ENCODE measurements around the gene XYLT1. TPM values are rescaled to one million over a fixed set of nuclear protein-coding genes. Genes with fewer than 3 reads are reported as not detected.

Gene XYLT1
- total RNA-seq, 1 donor from 2014 or later: 16.4 TPM

DNA sequence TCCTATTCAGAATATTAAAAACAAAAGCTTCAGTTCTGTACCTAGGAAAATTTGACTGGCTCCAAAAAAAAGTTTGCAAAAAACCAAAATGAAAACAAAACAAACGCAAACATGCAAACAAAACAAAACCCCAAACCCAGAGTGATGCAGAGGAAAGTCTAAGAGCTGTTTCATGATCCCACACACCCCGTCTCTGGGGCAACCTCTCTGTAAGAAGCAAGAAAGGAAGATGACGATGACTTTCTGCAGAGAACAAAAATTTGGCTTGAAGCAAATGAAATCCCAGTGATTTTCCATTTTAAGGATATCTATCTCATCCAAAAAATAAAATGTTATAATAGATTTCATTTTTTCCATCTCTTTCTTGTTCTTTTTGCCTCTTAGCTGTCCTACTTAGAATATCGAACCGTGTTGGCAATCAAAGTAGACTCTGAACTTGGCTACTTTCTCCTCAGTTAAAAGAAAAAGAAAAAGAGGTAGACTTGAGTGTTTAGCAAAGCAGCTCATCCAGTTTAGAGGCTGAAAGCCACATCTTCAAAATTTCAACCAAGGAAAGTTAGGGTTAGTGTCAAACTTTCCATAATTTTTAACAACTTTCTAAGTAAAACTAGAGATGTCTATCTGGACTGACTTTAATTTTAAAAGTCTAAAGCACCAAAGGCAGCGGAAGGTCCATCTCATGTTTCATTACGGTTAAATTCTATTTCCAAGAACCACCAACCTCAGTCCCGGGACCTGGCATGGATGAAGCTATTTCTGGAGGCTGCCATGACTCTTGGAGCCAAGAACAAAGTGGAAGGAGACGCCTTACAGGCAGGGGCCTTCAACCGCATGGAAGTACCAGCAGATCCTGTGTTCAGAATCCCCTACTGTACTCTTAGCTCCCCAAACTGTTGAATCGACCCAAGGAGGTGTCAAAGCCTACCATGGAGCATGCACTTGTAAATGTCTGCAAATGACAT lies 180.8 kb downstream of the XYLT1 start:
- H3K4me1 Mint-ChIP-seq (ENCODE audit: low read depth): peaks cover 14% of the 10 kb centered on the region
- no peaks in the 10 kb centered on the region for H3K9me3 Mint-ChIP-seq
- DNase-seq (ENCODE audit: low spot score): no peak
- intact Hi-C loops (cut with micrococcal nuclease): loop anchor here (1.0 kb wide), 1 partner anchor 17 kb away; no protein-coding TSS in a partner anchor
- no peaks in the 10 kb centered on the region for H3K27me3 Mint-ChIP-seq (ENCODE audit: insufficient read depth)
- peak overlapping the region; percentile 77 for H3K27ac Mint-ChIP-seq
- peak overlapping the region; percentile 49 for H3K4me3 Mint-ChIP-seq
- H3K36me3 Mint-ChIP-seq (ENCODE audit: low read depth): peaks cover 7% of the 10 kb centered on the region

- peaks cover 7% of the 10 kb centered on the region for H3K36me3 Mint-ChIP-seq (ENCODE audit: low read depth)
- no peaks in the 10 kb centered on the region for H3K27me3 Mint-ChIP-seq (ENCODE audit: insufficient read depth)
- intact Hi-C loops (cut with micrococcal nuclease): loop anchor here (1.0 kb wide), 1 partner anchor 16 kb away; no protein-coding TSS in a partner anchor
- DNase-seq (ENCODE audit: low spot score): no peak
- peaks cover 13% of the 10 kb centered on the region for H3K4me1 Mint-ChIP-seq (ENCODE audit: low read depth)
- H3K9me3 Mint-ChIP-seq: no peaks in the 10 kb centered on the region
- peak overlapping the region; percentile 77 for H3K27ac Mint-ChIP-seq
- H3K4me3 Mint-ChIP-seq: no peak overlapping the region
These were observed 181.7 kb downstream of the XYLT1 start for GRCh38 chr16:17289050-17289449.

DNA sequence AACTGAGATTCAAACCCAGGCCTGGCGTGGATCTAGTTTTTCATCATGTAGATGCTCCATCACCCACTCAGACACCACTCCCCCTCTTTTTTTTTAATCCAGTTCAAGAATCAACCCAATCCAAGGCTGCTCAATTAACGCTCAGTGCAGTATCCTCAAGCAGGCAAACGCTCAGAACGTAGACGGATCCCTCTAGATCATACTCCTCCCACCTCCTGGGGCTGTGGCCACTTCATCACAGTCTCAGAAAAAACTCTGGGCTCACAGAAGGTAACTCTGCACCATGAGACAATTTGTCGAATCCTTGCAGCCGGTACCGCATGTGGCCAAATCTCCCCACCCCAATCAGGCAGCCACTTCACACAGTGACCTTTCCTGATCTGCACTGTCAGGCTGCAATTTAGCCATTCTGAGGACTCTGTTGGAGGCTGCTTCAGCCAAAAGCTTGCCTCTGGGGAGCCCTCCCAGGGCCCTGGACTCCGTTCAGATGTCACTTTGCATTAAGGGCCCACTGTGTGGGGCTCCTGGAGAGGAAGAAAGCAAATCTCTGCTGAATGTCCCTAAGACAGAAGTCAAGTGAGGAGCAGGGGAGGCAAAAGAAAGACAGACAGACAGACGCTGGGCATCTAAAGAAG lies 183.5 kb downstream of the XYLT1 start:
- Mint-ChIP-seq H3K9me3 (no peaks in the 10 kb centered on the region), H3K4me1 (ENCODE audit: low read depth) (peaks cover 13% of the 10 kb centered on the region), H3K36me3 (ENCODE audit: low read depth) (peaks cover 6% of the 10 kb centered on the region), H3K27me3 (ENCODE audit: insufficient read depth) (no peaks in the 10 kb centered on the region), H3K27ac (no peak overlapping the region), H3K4me3 (no peak overlapping the region)
- no peak for DNase-seq (ENCODE audit: low spot score)
- intact Hi-C loops (cut with micrococcal nuclease): no loop called here

- peaks cover 13% of the 10 kb centered on the region for H3K4me1 Mint-ChIP-seq (ENCODE audit: low read depth)
- H3K36me3 Mint-ChIP-seq (ENCODE audit: low read depth): peaks cover 5% of the 10 kb centered on the region
- intact Hi-C loops (cut with micrococcal nuclease): no loop called here
- no peak for DNase-seq (ENCODE audit: low spot score)
- no peak overlapping the region for H3K4me3 Mint-ChIP-seq
- no peaks in the 10 kb centered on the region for H3K9me3 Mint-ChIP-seq
- no peaks in the 10 kb centered on the region for H3K27me3 Mint-ChIP-seq (ENCODE audit: insufficient read depth)
- no peak overlapping the region for H3K27ac Mint-ChIP-seq
These were observed 184.3 kb downstream of the XYLT1 start for GRCh38 chr16:17286443-17286842.

- no peaks in the 10 kb centered on the region for H3K27me3 Mint-ChIP-seq (ENCODE audit: insufficient read depth)
- H3K9me3 Mint-ChIP-seq: no peaks in the 10 kb centered on the region
- no peaks in the 10 kb centered on the region for H3K36me3 Mint-ChIP-seq (ENCODE audit: low read depth)
- intact Hi-C loops (cut with micrococcal nuclease): no loop called here
- DNase-seq (ENCODE audit: low spot score): no peak
- H3K4me3 Mint-ChIP-seq: no peak overlapping the region
- no peak overlapping the region for H3K27ac Mint-ChIP-seq
- H3K4me1 Mint-ChIP-seq (ENCODE audit: low read depth): peaks cover 10% of the 10 kb centered on the region
These were observed 187.7 kb downstream of the XYLT1 start for GRCh38 chr16:17283016-17283415.

DNA sequence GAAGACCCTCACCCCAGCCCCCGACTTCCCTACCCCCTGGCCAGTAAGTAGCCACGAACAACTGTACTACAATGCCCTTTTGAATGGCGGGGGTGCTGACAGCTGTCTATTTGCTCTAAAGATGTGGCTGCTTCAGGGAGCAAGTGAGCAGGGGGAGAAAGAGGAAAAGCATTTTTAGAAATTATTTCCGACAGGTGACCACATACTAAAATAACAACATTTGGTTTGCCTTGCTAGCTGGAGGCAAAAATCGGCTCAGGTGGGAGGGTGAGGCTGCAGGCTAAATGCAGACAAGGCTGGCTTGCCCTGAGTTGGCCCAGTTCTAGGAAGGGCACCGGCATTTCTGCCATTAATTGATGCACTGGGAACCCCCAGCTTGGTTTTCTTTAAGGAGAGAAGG lies 188.5 kb downstream of the XYLT1 start:
- Mint-ChIP-seq H3K27ac (no peak overlapping the region), H3K4me3 (no peak overlapping the region), H3K36me3 (ENCODE audit: low read depth) (no peaks in the 10 kb centered on the region), H3K9me3 (no peaks in the 10 kb centered on the region), H3K4me1 (ENCODE audit: low read depth) (peaks cover 10% of the 10 kb centered on the region), H3K27me3 (ENCODE audit: insufficient read depth) (no peaks in the 10 kb centered on the region)
- intact Hi-C loops (cut with micrococcal nuclease): no loop called here
- DNase-seq (ENCODE audit: low spot score): no peak

DNA sequence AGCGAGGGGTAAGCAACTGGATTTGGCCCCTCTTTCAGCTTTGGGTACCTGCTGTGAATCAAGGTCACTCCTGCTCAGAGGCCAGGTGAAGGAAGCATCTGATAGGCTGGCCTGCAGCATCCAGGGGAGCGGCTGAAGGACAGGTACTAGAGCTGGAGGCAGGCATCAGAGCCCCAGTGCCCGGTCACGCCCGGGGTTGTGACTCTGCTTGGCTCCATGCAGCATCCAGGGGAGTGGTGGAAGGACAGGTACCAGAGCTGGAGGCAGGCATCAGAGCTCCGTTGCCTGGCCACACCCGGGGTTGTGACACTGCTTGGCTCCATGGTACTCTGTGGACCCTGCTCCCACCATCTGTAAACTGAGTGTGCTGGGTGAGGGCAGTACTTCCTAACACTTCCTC lies 189.7 kb downstream of the XYLT1 start:
- H3K27ac Mint-ChIP-seq: no peak overlapping the region
- no peak for DNase-seq (ENCODE audit: low spot score)
- no peaks in the 10 kb centered on the region for H3K9me3 Mint-ChIP-seq
- intact Hi-C loops (cut with micrococcal nuclease): no loop called here
- no peaks in the 10 kb centered on the region for H3K27me3 Mint-ChIP-seq (ENCODE audit: insufficient read depth)
- H3K4me3 Mint-ChIP-seq: no peak overlapping the region
- H3K4me1 Mint-ChIP-seq (ENCODE audit: low read depth): peaks cover 11% of the 10 kb centered on the region
- H3K36me3 Mint-ChIP-seq (ENCODE audit: low read depth): no peaks in the 10 kb centered on the region

- Mint-ChIP-seq H3K4me1 (ENCODE audit: low read depth) (peaks cover 32% of the 10 kb centered on the region), H3K27me3 (ENCODE audit: insufficient read depth) (no peaks in the 10 kb centered on the region), H3K27ac (no peak overlapping the region), H3K36me3 (ENCODE audit: low read depth) (peaks cover 5% of the 10 kb centered on the region), H3K4me3 (no peak overlapping the region), H3K9me3 (no peaks in the 10 kb centered on the region)
- no peak for DNase-seq (ENCODE audit: low spot score)
- intact Hi-C loops (cut with micrococcal nuclease): no loop called here
These were observed 191.8 kb downstream of the XYLT1 start for GRCh38 chr16:17278988-17279387.

- H3K27me3 Mint-ChIP-seq (ENCODE audit: insufficient read depth): no peaks in the 10 kb centered on the region
- intact Hi-C loops (cut with micrococcal nuclease): no loop called here
- no peak overlapping the region for H3K4me3 Mint-ChIP-seq
These were observed 192.8 kb downstream of the XYLT1 start for GRCh38 chr16:17277981-17278381.

GRCh38 chr16:17276610-17277009 lies 194.2 kb downstream of the XYLT1 start:
- Mint-ChIP-seq H3K27ac (no peak overlapping the region), H3K27me3 (ENCODE audit: insufficient read depth) (no peaks in the 10 kb centered on the region), H3K9me3 (no peaks in the 10 kb centered on the region), H3K4me1 (ENCODE audit: low read depth) (peaks cover 50% of the 10 kb centered on the region), H3K4me3 (no peak overlapping the region), H3K36me3 (ENCODE audit: low read depth) (peaks cover 8% of the 10 kb centered on the region)
- no peak for DNase-seq (ENCODE audit: low spot score)
- intact Hi-C loops (cut with micrococcal nuclease): no loop called here

More at GRCh38 chr16:17277981-17278381, 192.8 kb downstream of the XYLT1 start:
- Mint-ChIP-seq H3K9me3 (no peaks in the 10 kb centered on the region), H3K36me3 (ENCODE audit: low read depth) (peaks cover 7% of the 10 kb centered on the region), H3K27ac (no peak overlapping the region), H3K4me1 (ENCODE audit: low read depth) (peaks cover 37% of the 10 kb centered on the region)
- no peak for DNase-seq (ENCODE audit: low spot score)

DNA sequence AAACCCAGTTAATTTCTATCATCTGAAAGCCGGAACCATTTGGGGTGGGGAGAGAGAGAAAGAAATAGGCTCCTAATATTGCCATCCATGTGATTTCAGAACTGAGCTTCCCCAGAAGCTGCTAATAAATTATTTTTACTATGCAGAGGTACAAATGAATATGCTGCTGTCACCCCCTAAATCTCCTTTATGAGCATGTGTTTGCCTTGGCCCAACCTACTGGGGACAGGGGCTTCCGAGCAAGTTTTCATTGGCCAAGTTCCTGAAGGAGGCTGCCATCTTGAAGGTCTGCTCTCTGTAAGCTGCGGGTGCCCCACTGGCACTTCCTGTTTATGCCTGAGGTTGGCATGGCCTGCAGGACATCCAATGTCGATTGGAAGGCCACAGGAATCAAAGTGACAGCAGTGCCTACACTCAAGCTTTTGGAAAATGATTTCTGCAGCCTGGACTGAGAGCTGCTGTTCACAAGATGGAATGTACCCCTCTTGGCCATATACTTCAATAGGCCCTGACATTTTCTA lies 194.7 kb downstream of the XYLT1 start:
- no peak overlapping the region for H3K27ac Mint-ChIP-seq
- peaks cover 55% of the 10 kb centered on the region for H3K4me1 Mint-ChIP-seq (ENCODE audit: low read depth)
- no peaks in the 10 kb centered on the region for H3K9me3 Mint-ChIP-seq
- intact Hi-C loops (cut with micrococcal nuclease): no loop called here
- H3K4me3 Mint-ChIP-seq: no peak overlapping the region
- H3K27me3 Mint-ChIP-seq (ENCODE audit: insufficient read depth): no peaks in the 10 kb centered on the region
- H3K36me3 Mint-ChIP-seq (ENCODE audit: low read depth): peaks cover 8% of the 10 kb centered on the region
- DNase-seq (ENCODE audit: low spot score): no peak

DNA sequence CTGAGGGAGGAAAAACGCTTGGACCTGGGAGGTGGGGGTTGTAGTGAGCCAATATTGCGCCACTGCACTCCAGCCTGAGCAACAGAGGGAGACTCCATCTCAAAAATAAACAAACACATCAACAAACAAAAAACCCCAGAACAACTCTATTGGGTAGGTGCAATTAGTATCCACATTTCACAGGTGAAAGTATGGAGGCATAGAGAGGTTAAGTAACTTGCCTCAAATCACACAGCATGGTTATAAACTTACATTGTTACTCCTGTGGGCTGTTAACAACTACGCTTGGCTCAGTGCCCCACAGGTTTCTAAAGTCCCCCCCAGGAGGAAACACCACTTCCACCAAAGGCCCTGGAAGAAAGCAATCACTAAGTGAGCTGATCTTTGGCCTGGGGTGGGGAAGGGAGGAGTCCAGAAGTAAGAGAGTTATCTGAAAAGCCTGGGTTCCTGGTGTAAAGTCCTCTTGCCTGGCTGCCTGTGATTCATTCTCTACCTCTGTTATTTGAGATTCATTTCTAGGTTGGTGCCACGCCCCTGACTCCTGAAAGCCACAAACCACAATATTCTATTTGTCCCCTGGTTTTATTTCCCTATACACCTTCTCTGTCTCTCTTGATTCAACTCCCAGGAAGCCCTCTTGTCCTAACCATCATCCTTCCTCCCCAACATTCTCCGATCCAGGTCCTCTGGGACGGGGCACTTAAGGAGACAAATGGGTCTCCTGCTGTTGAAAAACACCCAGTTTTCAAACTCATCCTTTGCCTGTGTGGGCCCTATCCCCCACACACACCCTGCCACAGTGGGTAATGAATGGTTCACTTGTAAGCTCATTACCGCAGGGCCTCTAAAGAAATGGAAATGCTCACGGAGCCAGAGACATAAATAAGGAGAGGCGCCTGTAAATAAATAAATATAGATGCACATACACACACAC lies 195.4 kb downstream of the XYLT1 start:
- no peaks in the 10 kb centered on the region for H3K27me3 Mint-ChIP-seq (ENCODE audit: insufficient read depth)
- intact Hi-C loops (cut with micrococcal nuclease): no loop called here
- no peak overlapping the region for H3K4me3 Mint-ChIP-seq
- no peaks in the 10 kb centered on the region for H3K9me3 Mint-ChIP-seq
- no peak for DNase-seq (ENCODE audit: low spot score)
- H3K36me3 Mint-ChIP-seq (ENCODE audit: low read depth): peaks cover 10% of the 10 kb centered on the region
- H3K27ac Mint-ChIP-seq: peak overlapping the region; percentile 6
- peaks cover 62% of the 10 kb centered on the region for H3K4me1 Mint-ChIP-seq (ENCODE audit: low read depth)
